Stimulated activated CD8-positive, alpha-beta memory T cell treated with anti-CD3 and anti-CD28 coated beads, Interleukin-12 subunit alpha, Interleukin-12 subunit beta, amount 100 ng/mL, for 24 hours (primary cell): ENCODE results near the gene DIS3L2.

ENCODE experiments used
- DNase-seq: peaks from one replicate; pipeline ENCODE4 v3.0.0-alpha.2; 2020; ENCODE audit errors: extremely low read depth

The DIS3L2 gene, protein sequence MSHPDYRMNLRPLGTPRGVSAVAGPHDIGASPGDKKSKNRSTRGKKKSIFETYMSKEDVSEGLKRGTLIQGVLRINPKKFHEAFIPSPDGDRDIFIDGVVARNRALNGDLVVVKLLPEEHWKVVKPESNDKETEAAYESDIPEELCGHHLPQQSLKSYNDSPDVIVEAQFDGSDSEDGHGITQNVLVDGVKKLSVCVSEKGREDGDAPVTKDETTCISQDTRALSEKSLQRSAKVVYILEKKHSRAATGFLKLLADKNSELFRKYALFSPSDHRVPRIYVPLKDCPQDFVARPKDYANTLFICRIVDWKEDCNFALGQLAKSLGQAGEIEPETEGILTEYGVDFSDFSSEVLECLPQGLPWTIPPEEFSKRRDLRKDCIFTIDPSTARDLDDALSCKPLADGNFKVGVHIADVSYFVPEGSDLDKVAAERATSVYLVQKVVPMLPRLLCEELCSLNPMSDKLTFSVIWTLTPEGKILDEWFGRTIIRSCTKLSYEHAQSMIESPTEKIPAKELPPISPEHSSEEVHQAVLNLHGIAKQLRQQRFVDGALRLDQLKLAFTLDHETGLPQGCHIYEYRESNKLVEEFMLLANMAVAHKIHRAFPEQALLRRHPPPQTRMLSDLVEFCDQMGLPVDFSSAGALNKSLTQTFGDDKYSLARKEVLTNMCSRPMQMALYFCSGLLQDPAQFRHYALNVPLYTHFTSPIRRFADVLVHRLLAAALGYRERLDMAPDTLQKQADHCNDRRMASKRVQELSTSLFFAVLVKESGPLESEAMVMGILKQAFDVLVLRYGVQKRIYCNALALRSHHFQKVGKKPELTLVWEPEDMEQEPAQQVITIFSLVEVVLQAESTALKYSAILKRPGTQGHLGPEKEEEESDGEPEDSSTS

DNA sequence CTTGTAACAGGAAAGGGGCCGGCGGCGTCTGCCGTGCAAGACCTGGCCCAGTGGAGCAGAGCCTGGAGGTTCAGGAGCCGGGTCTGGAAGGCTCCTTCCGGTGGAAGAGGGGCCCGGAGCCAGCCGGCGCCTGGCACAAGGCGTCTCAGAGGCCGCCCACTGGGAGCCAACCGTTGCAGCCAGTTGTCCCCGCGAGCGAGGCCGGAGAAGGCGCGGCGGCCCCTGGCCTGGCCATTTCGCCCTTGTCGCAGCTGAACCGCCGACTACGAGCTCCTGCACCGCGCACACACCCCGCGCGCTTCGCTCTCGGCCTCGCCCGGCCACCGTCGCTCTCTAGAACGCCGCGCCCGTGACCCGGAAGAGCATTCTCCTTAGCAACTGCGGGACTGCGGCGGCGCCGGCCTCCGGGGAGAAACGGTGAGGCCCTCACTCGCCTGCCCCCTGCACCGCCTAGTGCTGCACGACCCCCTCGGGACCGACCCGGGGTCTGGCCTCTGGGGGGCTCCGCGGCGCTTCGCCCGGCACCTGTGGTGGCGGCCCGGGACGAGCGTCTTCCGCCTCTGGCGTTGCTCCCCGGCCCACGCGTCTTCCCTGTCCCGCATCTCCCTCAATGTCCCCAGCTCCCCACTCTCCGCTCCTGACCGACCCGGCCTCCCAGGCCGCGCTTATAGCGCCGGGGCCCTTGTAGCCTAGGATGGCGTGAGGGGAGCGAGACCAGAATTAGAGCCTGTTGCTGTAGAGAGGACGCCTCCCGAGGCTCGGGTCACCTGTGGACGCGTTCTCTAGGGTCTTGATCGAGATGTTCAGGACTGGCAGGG, at the start of gene DIS3L2:
TSS of gene DIS3L2 (plus strand) at position 365 of the 818 bp plus-strand sequence. CDS start 53,215 bp downstream, outside the sequence.
- peak; percentile 52 for DNase-seq

- no peak for DNase-seq
These were observed 47.3 kb upstream of the DIS3L2 start for GRCh38 chr2:231914077-231914690.

GRCh38 chr2:231917280-231918066, 44.0 kb upstream of the DIS3L2 start:
- no peak for DNase-seq

DNA sequence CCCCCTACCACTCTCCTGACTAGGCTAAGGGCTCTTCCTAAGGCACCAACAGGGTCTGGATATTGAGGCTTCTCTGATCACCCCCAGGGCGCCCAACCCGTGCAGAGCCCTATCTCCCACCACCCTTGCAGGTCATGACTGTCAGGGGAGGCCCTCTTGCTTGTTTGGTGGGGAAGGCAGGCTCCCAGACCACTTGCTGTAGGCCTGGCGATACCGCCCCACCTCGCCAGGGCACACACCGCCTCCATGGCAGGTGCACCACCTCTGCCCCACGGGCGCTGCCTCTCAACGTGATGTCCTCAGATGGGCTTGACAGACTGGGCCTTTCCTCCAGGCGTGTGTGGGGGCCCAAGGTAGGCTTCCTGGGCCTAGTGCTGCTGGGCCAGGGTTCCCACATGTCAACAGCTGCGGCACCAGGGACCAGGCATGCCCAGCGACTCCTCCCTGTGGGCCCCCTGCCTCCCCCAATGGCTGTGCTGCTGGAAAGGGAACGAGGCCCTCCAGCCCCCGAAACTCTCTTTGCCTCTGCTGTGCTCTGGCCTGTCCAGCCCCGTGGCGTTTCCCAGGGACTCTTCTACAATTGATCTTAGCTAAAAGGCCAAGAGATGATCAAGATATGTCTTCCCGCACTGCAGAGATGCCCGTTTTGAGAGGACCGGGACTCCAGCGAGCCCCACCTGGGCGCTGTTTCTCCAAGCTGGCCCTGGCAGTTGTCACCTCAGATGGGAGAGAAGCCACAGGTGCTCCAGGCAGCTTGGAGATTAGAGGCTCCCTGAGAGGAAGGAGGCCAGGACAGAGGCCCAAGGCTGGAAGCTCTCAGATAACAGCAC, 42.8 kb upstream of the DIS3L2 start:
- no peak for DNase-seq

DNA sequence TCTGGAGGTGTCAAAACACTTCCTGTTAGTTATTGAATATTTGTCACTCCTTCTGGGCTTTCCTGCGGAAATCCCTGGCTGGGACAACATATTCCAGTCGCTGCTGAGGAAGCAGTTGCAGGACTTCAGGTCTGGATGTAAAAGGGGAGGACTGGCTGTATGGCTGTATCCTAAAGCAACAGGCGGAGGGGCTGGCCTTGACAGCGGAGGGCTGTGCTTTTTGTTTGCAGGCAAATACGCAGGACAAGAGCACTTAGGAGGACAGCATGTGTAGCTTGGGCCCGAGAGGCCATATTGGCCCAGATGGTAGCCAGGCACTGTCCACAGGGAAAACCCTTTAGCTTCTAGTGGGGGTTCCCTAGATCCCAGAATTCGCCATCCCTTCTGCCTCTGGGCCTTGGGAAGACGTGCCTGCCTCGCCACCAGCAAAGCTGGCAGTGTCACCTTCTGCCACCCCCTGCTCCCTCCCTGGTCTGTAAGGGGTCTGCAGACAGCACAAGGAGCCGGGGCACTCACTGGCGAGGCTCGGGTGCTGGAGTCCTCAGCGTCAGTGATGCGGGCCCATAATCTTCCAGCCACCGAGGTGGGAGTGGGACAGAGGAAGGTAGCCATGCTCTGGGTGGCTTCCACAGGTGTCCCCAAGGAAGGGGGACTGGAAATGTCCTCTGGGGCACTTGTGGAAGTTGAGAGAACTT, 42.0 kb upstream of the DIS3L2 start:
- DNase-seq = no peak

- no peak for DNase-seq
These were observed 41.1 kb upstream of the DIS3L2 start for GRCh38 chr2:231920366-231920765.

- DNase-seq = no peak
These were observed 40.7 kb upstream of the DIS3L2 start for GRCh38 chr2:231920795-231921194.

DNA sequence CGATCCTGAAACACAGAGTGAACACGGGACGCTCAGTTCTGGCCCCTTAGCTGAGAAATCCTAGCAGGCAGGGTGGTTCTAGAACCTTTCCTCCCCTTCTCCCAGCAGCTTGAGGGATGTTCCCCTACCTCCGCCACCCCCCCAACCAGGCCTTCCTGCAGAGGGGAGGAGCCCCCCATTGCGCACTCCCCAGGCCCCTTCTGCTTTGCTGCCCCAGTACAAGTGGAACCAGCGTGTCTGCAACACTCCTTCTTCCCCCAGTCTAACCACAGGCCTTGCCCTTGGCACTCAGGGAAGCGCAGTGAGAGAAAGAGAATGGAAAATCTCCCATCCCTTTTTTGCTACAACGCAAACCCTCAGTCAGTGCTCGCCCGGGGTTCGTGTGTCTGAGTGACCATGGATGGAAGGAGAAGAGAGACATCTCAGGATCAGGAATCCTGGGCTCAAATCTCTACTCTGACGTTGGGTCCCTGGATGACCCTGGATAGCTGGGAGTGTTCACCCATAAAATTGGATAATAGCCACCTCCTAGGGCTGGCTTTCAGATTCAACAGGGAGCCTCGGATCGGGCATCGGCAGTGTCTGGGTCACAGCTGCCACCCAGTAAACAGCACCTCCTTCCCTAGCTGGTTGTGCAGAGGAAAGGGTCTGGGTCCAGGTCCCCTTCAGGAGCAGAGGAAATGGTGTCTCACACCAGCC, 39.1 kb upstream of the DIS3L2 start:
- no peak for DNase-seq

- no peak for DNase-seq
These were observed 38.5 kb upstream of the DIS3L2 start for GRCh38 chr2:231923010-231923344.

DNA sequence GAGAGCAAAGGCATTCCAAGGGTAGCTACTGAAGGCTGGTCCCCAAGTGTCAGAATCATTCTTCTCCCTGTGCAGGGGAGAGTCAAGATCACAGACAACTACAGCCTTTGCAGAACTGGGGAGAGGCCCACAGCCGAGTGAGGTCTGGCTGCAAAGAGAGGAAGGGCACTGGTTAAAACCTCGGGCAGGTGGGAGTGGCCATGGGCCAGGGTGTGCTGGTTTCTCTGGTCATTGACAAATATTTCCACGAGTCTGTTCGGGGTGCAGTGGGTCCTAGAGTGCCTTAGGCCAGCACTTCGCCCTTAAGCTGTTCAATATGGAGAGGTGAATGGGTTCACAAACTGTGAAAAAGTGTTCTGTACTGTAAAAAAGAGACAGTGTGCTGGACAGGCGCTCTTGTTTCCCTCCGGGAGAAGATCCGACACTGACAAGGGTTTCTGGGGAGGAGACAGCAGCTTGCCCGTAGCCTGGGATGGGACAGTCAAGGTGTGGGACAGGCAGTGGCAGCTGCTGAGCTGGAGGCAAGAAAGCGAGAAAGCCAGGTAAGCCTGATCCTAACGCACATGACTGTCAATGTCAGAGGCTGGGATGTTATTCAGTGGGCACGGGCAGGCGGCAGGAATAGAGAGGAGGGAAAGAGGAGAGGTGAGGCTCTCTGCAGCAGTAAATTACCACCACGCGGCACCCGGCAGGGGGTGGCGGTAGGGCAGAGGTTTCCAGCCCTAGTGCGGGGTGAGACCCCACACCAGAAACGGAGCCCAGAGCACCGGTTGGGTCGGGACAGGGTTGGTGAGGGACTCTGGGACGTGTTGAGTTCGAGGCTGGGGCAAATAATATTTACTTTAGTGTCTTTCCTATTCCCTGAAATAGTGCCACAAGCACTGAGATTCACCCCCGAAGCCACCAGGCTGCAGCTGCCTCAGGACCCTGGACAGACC, 37.3 kb upstream of the DIS3L2 start:
- DNase-seq = no peak

DNA sequence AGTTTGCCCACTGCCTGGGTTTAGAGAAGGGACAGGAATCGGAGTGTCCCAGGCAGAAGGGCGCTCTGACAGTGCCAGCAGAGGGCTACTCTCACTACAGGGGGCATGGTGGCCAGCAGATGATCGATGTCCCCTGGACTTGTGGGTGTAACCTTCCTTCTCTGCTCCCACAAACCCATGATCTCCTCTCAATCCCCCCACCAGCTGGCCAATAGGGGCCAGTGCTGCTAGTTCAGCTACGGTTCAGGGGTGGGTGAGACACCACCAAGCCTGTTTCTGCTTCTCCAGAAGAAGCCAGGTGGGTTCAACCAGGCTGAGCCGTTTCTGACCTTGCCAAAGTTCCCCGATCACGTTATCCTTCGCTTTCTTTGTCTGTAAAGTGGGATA, 36.6 kb upstream of the DIS3L2 start:
- no peak for DNase-seq

GRCh38 chr2:231925303-231926179, 36.0 kb upstream of the DIS3L2 start:
- peak; percentile 31 for DNase-seq

- peak; percentile 52 for DNase-seq
These were observed 35.3 kb upstream of the DIS3L2 start, which contains the start of gene NPPC for GRCh38 chr2:231926180-231926741. NPPC (minus strand) TSS chr2:231926396; CDS start chr2:231926249, 147 bp downstream.

DNA sequence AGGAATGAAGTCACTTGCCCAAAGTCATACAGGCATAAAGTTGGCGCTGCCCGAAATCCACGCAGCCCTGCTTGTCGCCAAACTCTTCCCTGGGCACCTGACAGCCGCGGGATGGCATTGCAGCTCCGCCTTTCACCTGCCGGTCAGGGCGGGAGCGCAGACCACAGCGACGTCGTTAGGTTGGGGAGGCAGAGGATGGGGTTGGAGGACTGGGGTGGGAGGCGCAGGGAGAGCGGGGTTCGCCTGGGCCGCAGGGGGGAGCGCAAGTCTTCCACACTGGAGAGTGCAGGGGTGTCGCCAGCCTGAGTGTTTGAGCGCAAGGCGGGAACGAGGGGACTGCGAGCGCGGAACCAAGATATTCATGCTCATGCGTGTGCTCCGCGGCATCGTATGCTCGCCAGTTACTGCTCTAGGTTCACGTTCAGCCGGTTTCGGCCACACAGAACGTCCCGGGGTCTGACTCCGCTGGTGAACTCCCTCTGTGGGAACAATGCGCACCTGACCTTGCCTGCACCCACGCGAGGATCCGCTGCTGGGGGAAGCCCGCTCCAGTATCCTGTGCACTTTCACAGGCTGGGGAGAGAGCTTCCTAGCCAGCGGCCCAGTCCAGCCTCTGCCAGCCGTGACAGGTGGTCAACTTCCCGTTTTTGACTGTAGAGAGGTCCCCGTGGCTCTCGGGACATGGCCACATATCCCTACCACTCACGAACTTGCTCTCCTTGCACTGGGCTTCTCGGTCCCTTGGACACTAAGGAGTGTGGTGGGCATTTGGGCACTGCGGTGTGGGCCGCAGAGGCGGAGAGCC, 34.5 kb upstream of the DIS3L2 start:
- DNase-seq = no peak

GRCh38 chr2:231927566-231927890, 34.0 kb upstream of the DIS3L2 start:
- no peak for DNase-seq
